ENCODE data around the gene ADIRF.

- TF ChIP-seq, protein P1, sequence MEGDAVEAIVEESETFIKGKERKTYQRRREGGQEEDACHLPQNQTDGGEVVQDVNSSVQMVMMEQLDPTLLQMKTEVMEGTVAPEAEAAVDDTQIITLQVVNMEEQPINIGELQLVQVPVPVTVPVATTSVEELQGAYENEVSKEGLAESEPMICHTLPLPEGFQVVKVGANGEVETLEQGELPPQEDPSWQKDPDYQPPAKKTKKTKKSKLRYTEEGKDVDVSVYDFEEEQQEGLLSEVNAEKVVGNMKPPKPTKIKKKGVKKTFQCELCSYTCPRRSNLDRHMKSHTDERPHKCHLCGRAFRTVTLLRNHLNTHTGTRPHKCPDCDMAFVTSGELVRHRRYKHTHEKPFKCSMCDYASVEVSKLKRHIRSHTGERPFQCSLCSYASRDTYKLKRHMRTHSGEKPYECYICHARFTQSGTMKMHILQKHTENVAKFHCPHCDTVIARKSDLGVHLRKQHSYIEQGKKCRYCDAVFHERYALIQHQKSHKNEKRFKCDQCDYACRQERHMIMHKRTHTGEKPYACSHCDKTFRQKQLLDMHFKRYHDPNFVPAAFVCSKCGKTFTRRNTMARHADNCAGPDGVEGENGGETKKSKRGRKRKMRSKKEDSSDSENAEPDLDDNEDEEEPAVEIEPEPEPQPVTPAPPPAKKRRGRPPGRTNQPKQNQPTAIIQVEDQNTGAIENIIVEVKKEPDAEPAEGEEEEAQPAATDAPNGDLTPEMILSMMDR (IDR thresholded peaks at IDR 0.05), result no peak
- no peak for TF ChIP-seq SP1 (CRISPR knock-in tag; conservative IDR thresholded peaks at IDR 0.05)
- TF ChIP-seq, protein P2, sequence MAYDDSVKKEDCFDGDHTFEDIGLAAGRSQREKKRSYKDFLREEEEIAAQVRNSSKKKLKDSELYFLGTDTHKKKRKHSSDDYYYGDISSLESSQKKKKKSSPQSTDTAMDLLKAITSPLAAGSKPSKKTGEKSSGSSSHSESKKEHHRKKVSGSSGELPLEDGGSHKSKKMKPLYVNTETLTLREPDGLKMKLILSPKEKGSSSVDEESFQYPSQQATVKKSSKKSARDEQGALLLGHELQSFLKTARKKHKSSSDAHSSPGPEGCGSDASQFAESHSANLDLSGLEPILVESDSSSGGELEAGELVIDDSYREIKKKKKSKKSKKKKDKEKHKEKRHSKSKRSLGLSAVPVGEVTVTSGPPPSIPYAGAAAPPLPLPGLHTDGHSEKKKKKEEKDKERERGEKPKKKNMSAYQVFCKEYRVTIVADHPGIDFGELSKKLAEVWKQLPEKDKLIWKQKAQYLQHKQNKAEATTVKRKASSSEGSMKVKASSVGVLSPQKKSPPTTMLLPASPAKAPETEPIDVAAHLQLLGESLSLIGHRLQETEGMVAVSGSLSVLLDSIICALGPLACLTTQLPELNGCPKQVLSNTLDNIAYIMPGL (CRISPR knock-in tag; IDR thresholded peaks at IDR 0.05), result no peak
- no peak for TF ChIP-seq JUN (CRISPR knock-in tag; IDR thresholded peaks at IDR 0.05)
- TF ChIP-seq E2F1 (CRISPR knock-in tag; IDR thresholded peaks at IDR 0.05), result no peak
- TF ChIP-seq TEAD1 (CRISPR knock-in tag; IDR thresholded peaks at IDR 0.05), result no peak
- TF ChIP-seq ETV6 (CRISPR knock-in tag; IDR thresholded peaks at IDR 0.05), result no peak
These were observed 4.9 kb upstream of the ADIRF start for GRCh38 chr10:86963341-86963919.

All from WTC11 (cell line).